Right cardiac atrium (tissue), 5 donors: ENCODE results near the gene HERC4. TPM values are rescaled to one million over a fixed set of nuclear protein-coding genes. Genes with fewer than 3 reads are reported as not detected.
"Not testable (repeated sequence)": the region's sequence is repeated elsewhere in the genome, so short reads cannot be mapped to it uniquely, and the experiment has no call there.

Experiments
- ATAC-seq, 2 donors: fragments of 200-7000 bp; cut with Tn5 transposase; one replicate each; pipeline versions ENCODE4 v1.8.0 to v1.9.1; 2020; ENCODE audit warnings: moderate library complexity in 2 of 2, mild to moderate bottlenecking in 1 of 2
- DNase-seq, 3 donors: peaks; one replicate each; pipeline ENCODE4 v3.0.0-alpha.2; 2020
- H3K27ac ChIP-seq: one replicate; pipeline ENCODE4 v1.5.1; 2013; ENCODE audit warnings: mild to moderate bottlenecking, low read length, control low read depth, moderate library complexity
- H3K27me3 ChIP-seq: one replicate; pipeline ENCODE4 v1.6.1; 2013; ENCODE audit not compliant: control insufficient read depth, insufficient read depth
- H3K4me1 ChIP-seq: one replicate; pipeline ENCODE4 v1.6.1; 2013; ENCODE audit warnings: low read length; ENCODE audit not compliant: control insufficient read depth, insufficient read depth
- H3K4me3 ChIP-seq: one replicate; pipeline ENCODE4 v1.5.1; 2013; ENCODE audit warnings: low read length, control low read depth
- H3K9me3 ChIP-seq: one replicate; pipeline ENCODE4 v1.6.1; 2013; ENCODE audit warnings: low read length; ENCODE audit not compliant: control insufficient read depth
- WGBS: extraction: QIAGEN DNeasy Blood & Tissue Kit; methylation state at CpG from one replicate; pipeline ENCODE4 v1.1.7; 2013; 5-methylcytosine and 5-hydroxymethylcytosine counted together
- intact Hi-C, 4 donors: fragments of 100-400 bp; cut with DNase I; formaldehyde crosslinking; loops; one replicate each; pipeline versions ENCODE4 v1.11.0 to v1.14.0; 2022 to 2023
- polyA plus RNA-seq: library from polyadenylated mRNA; stranded (reverse); fragments of 200-250 nt; gene quantifications from one replicate; pipeline ENCODE4 v1.2.3, GENCODE V29; 2013
- total RNA-seq, 4 donors: library from RNA; stranded (reverse); fragmentation: NEBNext Ultra II Directional; extraction: Animal tissue kit (Norgen Biotek cat#: 25700); gene quantifications; one replicate each; pipeline ENCODE4 v1.2.1, GENCODE V29; 2021
- donor health status: healthy with polysubstance abuse.
- donor health status: DM: no; HTN: yes; CAD: no.
- donor health status: DM: no; HTN: no; CAD: no.
- donor health status: DM: no; HTN: yes; CAD: no; lungs with severe emphysema.
- donor health status: DM: yes; HTN: yes; CAD: no.

The HERC4 gene
- total and polyA plus RNA-seq, 5 donors, result 14.0 to 37.0 (median 33.8) TPM

DNA sequence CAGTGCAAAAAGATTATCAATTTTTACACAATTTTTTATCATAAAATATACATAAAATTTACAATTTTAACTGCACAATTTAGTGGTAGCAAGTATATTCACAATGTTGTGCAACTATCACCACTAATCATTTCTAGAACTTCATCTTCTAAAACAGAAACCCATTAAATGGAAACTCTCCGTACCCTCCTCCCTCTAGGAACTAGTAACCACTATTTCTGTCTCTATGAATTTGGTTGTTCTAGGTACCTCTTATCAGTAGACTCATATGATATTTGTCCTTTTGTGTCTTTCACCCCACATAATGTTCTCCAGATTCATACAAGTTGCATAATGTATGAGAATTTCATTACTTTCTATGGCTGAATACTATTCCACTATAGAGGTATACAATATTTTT is 73.5 kb downstream of the HERC4 start:
- Histone ChIP-seq H3K27ac (no peak overlapping the region), H3K4me3 (no peak overlapping the region), H3K4me1 (no peaks in the 10 kb centered on the region), H3K27me3 (no peaks in the 10 kb centered on the region), H3K9me3 (no peaks in the 10 kb centered on the region)
- DNase-seq (no peak), ATAC-seq (no peak)
- intact Hi-C loops, result no loop called here
- WGBS, result 98% methylated on average over 1 of the region's 1 CpG

DNA sequence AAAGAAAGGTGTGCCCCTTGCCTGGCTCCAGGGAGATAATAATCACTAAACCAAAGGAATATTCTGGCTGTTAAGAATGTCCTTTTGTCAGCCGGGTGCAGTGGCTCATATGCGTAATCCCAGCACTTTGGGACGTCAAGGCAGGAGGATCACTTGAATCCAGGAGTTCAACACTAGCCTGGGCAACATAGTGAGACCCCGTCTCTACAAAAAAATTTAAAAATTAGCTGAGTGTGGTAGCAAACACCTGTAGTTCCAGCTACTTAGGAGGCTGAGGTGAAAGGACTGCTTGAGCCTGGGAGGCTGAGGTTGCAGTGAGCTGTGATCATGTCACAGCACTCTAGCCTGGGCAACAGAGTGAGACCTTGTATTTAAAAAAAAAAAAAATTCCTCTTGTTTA is 74.1 kb downstream of the HERC4 start:
- H3K4me1 ChIP-seq, result no peaks in the 10 kb centered on the region
- no peaks in the 10 kb centered on the region for H3K9me3 ChIP-seq
- DNase-seq (no peak), ATAC-seq (no peak)
- no peaks in the 10 kb centered on the region for H3K27me3 ChIP-seq
- H3K27ac ChIP-seq, result no peak overlapping the region
- no peak overlapping the region for H3K4me3 ChIP-seq
- 96% methylated on average over 4 of the region's 4 CpGs for WGBS
- intact Hi-C loops, result no loop called here

DNA sequence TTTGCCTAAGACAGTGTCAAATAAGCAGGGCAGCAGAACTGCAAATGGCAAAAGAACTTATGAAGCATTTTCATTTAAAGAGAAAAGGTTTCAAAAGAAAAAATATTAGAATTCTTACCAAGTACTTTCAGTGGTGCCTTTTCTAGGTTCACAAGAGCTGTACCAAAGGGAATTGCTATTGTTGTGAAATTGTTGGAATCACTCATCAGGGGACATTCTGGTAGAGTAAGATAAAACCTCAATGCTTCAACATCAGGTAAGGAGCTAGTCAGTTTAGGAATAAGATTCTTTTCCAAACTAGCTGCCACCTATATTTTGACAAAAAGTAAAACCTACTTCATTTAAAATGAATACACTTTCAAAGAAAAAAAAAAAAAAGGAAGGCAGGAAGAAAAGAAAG is 85.0 kb downstream of the HERC4 start:
- H3K4me1 ChIP-seq, result no peaks in the 10 kb centered on the region
- H3K27me3 ChIP-seq, result no peaks in the 10 kb centered on the region
- no peak for ATAC-seq
- H3K9me3 ChIP-seq, result no peaks in the 10 kb centered on the region
- no peak for DNase-seq
- intact Hi-C loops, result no loop called here
- no peak overlapping the region for H3K4me3 ChIP-seq
- no peak overlapping the region for H3K27ac ChIP-seq

DNA sequence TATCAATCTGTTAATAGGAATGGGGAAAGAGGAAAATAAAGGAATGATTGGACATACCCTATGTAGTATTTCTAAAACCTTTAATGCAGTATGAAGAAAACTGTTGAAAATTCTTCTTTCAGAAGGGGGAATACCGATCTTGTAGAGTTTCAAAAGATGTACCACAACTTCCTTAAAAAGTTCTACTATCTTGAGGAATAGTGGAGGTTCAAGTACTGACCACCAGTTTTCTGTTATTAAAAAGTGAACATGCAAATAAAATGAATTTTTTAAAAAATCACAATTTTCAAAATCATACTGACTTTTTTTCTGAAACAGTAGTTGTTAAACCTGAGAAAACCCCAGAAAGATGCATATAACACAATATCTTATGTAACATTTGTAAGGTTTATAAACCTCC is 86.5 kb downstream of the HERC4 start:
- no peaks in the 10 kb centered on the region for H3K9me3 ChIP-seq
- DNase-seq, result no peak
- no peak for ATAC-seq
- H3K4me1 ChIP-seq, result no peaks in the 10 kb centered on the region
- no peaks in the 10 kb centered on the region for H3K27me3 ChIP-seq
- intact Hi-C loops, result no loop called here
- H3K27ac ChIP-seq, result no peak overlapping the region
- no peak overlapping the region for H3K4me3 ChIP-seq
- 81% methylated on average over 1 of the region's 1 CpG for WGBS

DNA sequence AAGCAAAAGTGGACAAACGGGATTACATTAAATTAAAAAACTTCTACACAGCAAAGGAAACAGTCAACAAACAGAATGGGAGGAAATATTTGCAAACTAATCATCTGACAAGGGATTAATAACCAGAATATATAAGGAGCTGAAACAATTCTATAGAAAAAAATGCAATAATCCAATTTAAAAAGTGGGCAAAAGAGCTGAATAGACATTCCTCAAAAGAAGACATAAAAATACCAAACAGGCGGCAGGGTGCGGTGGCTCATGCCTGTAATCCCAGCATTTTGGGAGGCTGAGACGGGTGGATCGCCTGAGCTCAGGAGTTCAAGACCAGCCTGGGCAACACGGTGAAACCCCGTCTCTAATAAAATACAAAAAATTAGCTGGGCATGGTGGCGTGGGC is 92.5 kb downstream of the HERC4 start:
- H3K27me3 ChIP-seq, H3K4me1 ChIP-seq, ATAC-seq, H3K27ac ChIP-seq, H3K4me3 ChIP-seq, DNase-seq, H3K9me3 ChIP-seq, intact Hi-C loops: not testable (repeated sequence)
- WGBS, result 98% methylated on average over 8 of the region's 8 CpGs

DNA sequence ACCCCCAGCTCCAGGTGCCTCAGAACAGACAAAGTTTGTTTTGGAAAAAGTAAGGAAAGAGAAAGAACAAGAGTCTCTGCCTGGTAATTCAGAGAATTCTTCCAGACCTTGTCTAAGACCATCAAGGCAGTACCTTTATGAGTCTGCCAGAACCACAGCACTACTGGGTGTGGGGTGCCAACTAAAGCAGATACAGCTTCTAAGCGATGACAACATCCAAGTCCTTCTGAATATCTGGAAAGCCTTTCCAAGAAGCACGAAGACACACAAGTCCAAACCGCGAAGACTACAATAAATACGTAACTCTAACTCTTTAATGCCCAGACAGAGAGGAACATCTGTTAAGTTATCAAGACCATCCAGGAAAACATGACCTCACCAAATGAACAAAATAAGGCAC is 96.3 kb downstream of the HERC4 start:
- no peak for ATAC-seq
- no peaks in the 10 kb centered on the region for H3K9me3 ChIP-seq
- intact Hi-C loops, result no loop called here
- no peaks in the 10 kb centered on the region for H3K27me3 ChIP-seq
- no peak overlapping the region for H3K27ac ChIP-seq
- 63% methylated on average over 5 of the region's 5 CpGs for WGBS
- peaks cover 4% of the 10 kb centered on the region for H3K4me1 ChIP-seq
- no peak for DNase-seq
- H3K4me3 ChIP-seq, result no peak overlapping the region

DNA sequence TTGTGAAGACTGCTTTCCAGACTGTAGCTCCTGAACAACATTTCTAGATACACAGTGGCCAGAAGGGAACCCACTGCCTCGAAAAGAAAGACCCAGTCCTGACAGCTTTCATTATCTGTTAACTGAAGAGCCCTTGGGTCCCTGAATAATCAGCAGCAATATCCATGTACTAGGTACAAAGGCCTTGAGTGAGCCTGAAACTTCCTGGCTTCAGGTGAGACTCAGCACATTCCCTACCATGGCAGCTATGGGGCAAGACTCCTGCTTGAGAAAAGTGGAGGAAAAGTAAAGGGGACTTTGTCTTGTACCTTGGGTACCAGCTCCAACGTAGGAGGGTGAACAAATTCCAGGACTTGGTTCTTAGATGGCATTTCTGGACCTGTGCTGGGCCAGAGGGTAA is 97.8 kb downstream of the HERC4 start:
- Histone ChIP-seq H3K9me3 (no peaks in the 10 kb centered on the region), H3K4me1 (peaks cover 4% of the 10 kb centered on the region), H3K27ac (no peak overlapping the region), H3K27me3 (no peaks in the 10 kb centered on the region), H3K4me3 (no peak overlapping the region)
- intact Hi-C loops, result no loop called here
- ATAC-seq (no peak), DNase-seq (no peak)
- 85% methylated on average over 2 of the region's 2 CpGs for WGBS

DNA sequence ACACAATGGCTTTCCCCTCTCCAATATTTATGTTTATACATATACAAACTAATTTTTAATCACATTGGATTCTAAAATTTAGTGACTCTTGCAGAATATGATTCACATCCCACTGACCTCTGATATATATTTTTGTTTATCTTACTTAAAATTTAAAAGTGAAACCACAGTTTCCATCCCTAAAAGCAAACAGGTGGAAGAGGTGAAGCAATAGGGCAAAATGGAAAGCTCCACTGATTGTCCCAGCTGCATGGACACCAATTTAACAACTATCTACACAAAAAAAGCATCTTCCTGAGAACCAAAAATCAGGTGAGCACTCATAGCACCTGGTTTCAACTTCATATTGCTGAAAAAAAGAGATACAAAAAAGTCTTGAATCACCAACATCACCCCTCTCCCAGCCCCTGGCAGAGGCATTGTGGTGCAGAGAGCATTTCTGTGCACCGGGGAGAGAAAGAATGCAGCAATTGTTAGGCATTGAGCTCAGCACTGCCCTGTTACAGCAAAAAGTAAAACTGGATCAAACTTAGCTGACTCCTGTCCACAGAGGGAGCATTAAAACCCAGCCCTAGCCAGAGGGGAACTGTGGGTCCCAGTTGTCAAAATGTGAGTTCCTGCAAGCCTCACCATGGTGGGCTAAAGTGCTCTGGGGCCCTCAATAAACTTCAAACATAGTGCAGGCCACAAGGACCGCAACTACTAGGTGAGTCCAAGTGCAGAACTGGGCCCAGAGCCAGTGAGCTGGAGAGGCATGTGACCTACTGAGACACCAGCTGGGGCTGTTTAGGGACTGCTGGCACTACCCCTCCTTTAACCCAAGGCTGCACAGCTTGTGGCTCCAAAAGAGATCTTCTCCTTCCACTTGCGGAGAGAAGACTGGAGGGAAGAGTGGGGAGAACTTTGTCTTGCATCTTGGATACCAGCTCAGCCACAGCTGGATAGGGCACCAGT is 98.5 kb downstream of the HERC4 start:
- DNase-seq (peak; percentile 54 to 82 (median 79)), ATAC-seq (peak; percentile 78 to 92)
- Histone ChIP-seq H3K27me3 (no peaks in the 10 kb centered on the region), H3K9me3 (no peaks in the 10 kb centered on the region), H3K4me3 (no peak overlapping the region), H3K27ac (peak overlapping the region; percentile 37), H3K4me1 (peaks cover 4% of the 10 kb centered on the region)
- intact Hi-C loops, result no loop called here
- WGBS, result 67% methylated on average over 3 of the region's 3 CpGs

DNA sequence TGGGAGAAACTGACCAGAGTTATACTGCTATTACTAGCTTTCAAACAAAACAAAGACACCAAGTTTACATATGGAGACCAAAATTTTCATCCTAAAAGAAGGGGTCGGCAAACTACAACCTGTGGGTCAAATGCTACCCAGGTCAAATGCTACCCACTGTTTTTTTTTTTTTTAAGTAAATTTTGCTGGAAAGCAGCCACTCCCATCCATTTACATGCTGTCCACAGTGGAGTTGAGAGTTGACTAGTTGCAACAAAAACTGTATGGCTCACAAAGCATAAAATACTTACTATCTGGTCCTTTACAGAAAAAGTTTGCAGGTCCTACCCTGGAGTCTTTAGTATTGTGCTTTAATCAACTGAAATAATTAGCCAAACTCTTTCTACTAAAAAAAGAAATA is 99.2 kb downstream of the HERC4 start:
- intact Hi-C loops, result no loop called here
- ATAC-seq (no peak), DNase-seq (no peak)
- Histone ChIP-seq H3K9me3 (no peaks in the 10 kb centered on the region), H3K4me1 (peaks cover 4% of the 10 kb centered on the region), H3K27me3 (no peaks in the 10 kb centered on the region), H3K4me3 (no peak overlapping the region), H3K27ac (no peak overlapping the region)
- WGBS, result 86% methylated on average over 1 of the region's 1 CpG

DNA sequence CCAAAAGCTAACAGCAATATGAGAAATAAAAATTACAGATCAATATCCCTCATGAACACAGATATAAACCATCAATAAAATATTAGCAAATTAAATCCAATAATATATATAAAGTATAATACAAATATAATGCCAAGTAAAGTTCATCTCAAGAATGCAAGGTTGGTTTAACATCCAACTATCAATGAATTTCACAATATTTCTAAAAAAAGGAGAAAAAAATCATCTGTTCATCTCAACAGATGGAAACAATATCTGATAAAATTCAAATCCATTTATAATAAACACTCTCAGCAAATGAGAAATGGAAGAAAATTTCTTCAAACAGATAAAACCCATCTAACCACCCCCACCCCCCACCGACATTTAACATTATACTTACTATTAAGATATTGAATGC is 103.8 kb downstream of the HERC4 start:
- ATAC-seq (no peak), DNase-seq (no peak)
- no peaks in the 10 kb centered on the region for H3K27me3 ChIP-seq
- H3K9me3 ChIP-seq, result no peaks in the 10 kb centered on the region
- intact Hi-C loops, result no loop called here
- no peaks in the 10 kb centered on the region for H3K4me1 ChIP-seq
- no peak overlapping the region for H3K4me3 ChIP-seq
- H3K27ac ChIP-seq, result no peak overlapping the region
- whole genome bisulfite sequencing, result 100% methylated on average over 1 of the region's 1 CpG

DNA sequence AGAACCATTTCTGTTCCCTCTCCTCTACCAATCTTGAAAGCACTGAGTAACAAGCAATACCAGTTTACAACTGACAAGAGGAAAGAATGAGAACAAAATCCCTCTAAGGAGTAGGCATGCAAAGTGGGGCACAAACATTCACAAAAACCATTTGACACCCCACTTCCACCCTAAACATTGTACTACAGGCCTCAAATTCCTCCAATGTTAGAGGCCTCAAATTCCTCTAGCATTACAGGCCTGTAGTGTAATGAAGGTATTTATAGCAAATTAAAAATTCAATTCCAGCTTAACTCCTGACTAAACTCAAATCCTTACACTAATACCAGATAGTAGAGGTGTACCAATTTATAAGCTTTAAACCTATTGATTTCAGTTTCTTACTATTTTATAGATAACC is 105.2 kb downstream of the HERC4 start:
- Histone ChIP-seq H3K27me3 (no peaks in the 10 kb centered on the region), H3K4me1 (no peaks in the 10 kb centered on the region), H3K9me3 (no peaks in the 10 kb centered on the region), H3K27ac (no peak overlapping the region), H3K4me3 (no peak overlapping the region)
- ATAC-seq (no peak), DNase-seq (no peak)
- intact Hi-C loops, result no loop called here

DNA sequence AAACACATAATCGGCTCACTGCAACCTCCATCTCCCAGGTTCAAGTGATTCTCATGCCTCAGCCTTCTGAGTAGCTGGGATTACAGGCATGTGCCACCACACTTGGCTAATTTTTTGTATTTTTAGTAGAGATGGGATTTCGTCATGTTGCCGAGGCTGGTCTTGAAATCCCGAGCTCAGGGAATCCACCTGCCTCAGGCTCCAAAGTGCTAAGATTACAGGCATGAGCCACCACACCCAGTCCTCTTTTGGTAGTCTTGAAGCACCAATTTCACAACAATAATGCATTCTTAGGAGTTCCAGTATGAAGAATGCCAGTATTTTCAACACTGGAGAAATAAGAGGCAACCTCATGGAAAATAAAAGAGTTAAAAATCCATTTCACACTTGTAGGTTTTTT is 109.0 kb downstream of the HERC4 start:
- ATAC-seq, H3K4me3 ChIP-seq, H3K27ac ChIP-seq, H3K27me3 ChIP-seq, H3K9me3 ChIP-seq, H3K4me1 ChIP-seq, DNase-seq, intact Hi-C loops: not testable (repeated sequence)
- 95% methylated on average over 4 of the region's 4 CpGs for WGBS
